HEK293T (cell line): ENCODE data around the gene SELENOO.

ENCODE experiments used
- CTBP1 ChIP-seq: fragments of 450-650 bp; IDR thresholded peaks from 2 replicates; pipeline ENCODE4 v1.6.1; 2016; ENCODE audit warnings: borderline replicate concordance
- FOXA1 ChIP-seq: fragments of 450-650 bp; IDR thresholded peaks from 2 replicates; pipeline ENCODE4 v1.6.1; 2016; ENCODE audit warnings: mild to moderate bottlenecking
- FOXM1 ChIP-seq: fragments of 450-650 bp; IDR thresholded peaks from 2 replicates; pipeline ENCODE4 v1.6.1; 2017; ENCODE audit warnings: mild to moderate bottlenecking, borderline replicate concordance
- TARDBP ChIP-seq: fragments of 450-650 bp; IDR thresholded peaks from 2 replicates; pipeline ENCODE4 v1.6.1; 2016
- ZNF384 ChIP-seq: fragments of 450-650 bp; IDR thresholded peaks from 2 replicates; pipeline ENCODE4 v1.6.1; 2016

- TF ChIP-seq TARDBP (no peak), ZNF384 (no peak), CTBP1 (no peak), FOXA1 (no peak), FOXM1 (no peak)
Observed at GRCh38 chr22:50194037-50194805, 6.6 kb upstream of the SELENOO start.
